ENCODE measurements around the gene ZNF593.

ZNF593 gene

GRCh38 chr1:26213335-26213905 lies 43.7 kb downstream of the ZNF593 start:
- no peak for DNase-seq

GRCh38 chr1:26215246-26215645 lies 45.5 kb downstream of the ZNF593 start:
- no peak for DNase-seq

GRCh38 chr1:26218906-26219494 lies 49.3 kb downstream of the ZNF593 start:
- no peak for DNase-seq
